Tibial nerve (tissue), 4 donors: Measurements from ENCODE around the gene PXDN. TPM values are rescaled to one million over a fixed set of nuclear protein-coding genes. Genes with fewer than 3 reads are reported as not detected.

ENCODE experiments used
- DNase-seq, 2 donors: peaks; one replicate each; pipeline ENCODE4 v3.0.0-alpha.2; 2019; ENCODE audit warnings: low spot score in 2 of 2
- H3K27ac ChIP-seq, 4 donors: fragments of 200-600 bp; sonication (generic) in 3 of 4; one replicate each; pipeline ENCODE4 v1.5.1; 2017 to 2019; ENCODE audit warnings: mild to moderate bottlenecking in 1 of 4
- H3K27me3 ChIP-seq, 2 donors: fragments of 200-600 bp; sonication (generic) in 1 of 2; one replicate each; pipeline versions ENCODE4 v1.5.1 to v1.6.0; 2017 to 2019
- H3K36me3 ChIP-seq, 3 donors: fragments of 200-600 bp; sonication (generic); one replicate each; pipeline ENCODE4 v1.5.1; 2018 to 2019
- H3K4me1 ChIP-seq, 4 donors: fragments of 200-600 bp; sonication (generic) in 3 of 4; one replicate each; pipeline ENCODE4 v1.5.1; 2017 to 2019
- H3K4me3 ChIP-seq, 4 donors: fragments of 200-600 bp; sonication (generic) in 3 of 4; one replicate each; pipeline ENCODE4 v1.5.1; 2017 to 2019; ENCODE audit warnings: mild to moderate bottlenecking in 1 of 4, moderate library complexity in 1 of 4
- H3K9me3 ChIP-seq, 4 donors: fragments of 200-600 bp; sonication (generic) in 3 of 4; one replicate each; pipeline ENCODE4 v1.5.1; 2017 to 2019
- CTCF ChIP-seq, 5 experiments: fragments of 200-600 bp in 3 of 5; fragments of 450-650 bp in 2 of 5; sonication (generic) in 3 of 5; IDR thresholded peaks; one replicate each; pipeline ENCODE4 v1.5.1; 2016 to 2019; ENCODE audit warnings: antibody characterized with exemption in 5 of 5, mild to moderate bottlenecking in 3 of 5, moderate library complexity in 2 of 5
- EP300 ChIP-seq, 2 donors: sonication (generic); formaldehyde crosslinking; IDR thresholded peaks; one replicate each; pipeline ENCODE4 v1.6.1; 2017; ENCODE audit warnings: antibody characterized with exemption in 2 of 2, mild to moderate bottlenecking in 1 of 2
- POLR2A ChIP-seq, 2 donors: fragments of 450-650 bp; IDR thresholded peaks; one replicate each; pipeline ENCODE4 v1.6.1; 2017; ENCODE audit warnings: antibody characterized with exemption in 2 of 2, mild to moderate bottlenecking in 2 of 2, moderate library complexity in 2 of 2
- WGBS, 2 donors: methylation state at CpG; one replicate each; pipeline ENCODE4 v1.1.5; 2018; 5-methylcytosine and 5-hydroxymethylcytosine counted together
- total RNA-seq, 4 donors: library from RNA; depleted of rRNA; stranded (reverse); fragments of >200 nt; gene quantifications; one replicate each; pipeline ENCODE4 v1.1.0, GENCODE V29; 2016

Gene PXDN
- total RNA-seq, 4 donors from 2014 or later: 40.4 to 72.6 (median 52.4) TPM

GRCh38 chr2:1676091-1676912 is 68.0 kb downstream of the PXDN start:
- 88 to 92% methylated on average over 20 to 25 of the region's 26 CpGs for WGBS, 2 donors
- TF ChIP-seq EP300 (IDR thresholded peaks at IDR 0.05) (no peak), POLR2A (IDR thresholded peaks at IDR 0.05) (no peak), CTCF (IDR thresholded peaks at IDR 0.05) (no peak)
- H3K9me3 ChIP-seq: no peaks in the 10 kb centered on the region
- peaks cover 0 to 7% (median 0%) of the 10 kb centered on the region in 4 donors for H3K4me1 ChIP-seq
- DNase-seq: no peak
- H3K27ac ChIP-seq: peak overlapping the region in 1 of 4 donors; percentile 29
- H3K27me3 ChIP-seq: no peaks in the 10 kb centered on the region
- H3K36me3 ChIP-seq: peaks cover 0 to 100% (median 0%) of the 10 kb centered on the region in 3 donors
- no peak overlapping the region for H3K4me3 ChIP-seq

GRCh38 chr2:1675633-1676032 is 68.7 kb downstream of the PXDN start:
- Histone ChIP-seq H3K27me3 (no peaks in the 10 kb centered on the region), H3K4me1 (peaks cover 0 to 7% (median 0%) of the 10 kb centered on the region in 4 donors), H3K36me3 (peaks cover 0 to 96% (median 0%) of the 10 kb centered on the region in 3 donors), H3K9me3 (no peaks in the 10 kb centered on the region), H3K27ac (peak overlapping the region in 1 of 4 donors; percentile 29), H3K4me3 (no peak overlapping the region)
- 44 to 52% methylated on average over 8 of the region's 8 CpGs for WGBS, 2 donors
- DNase-seq: peak; percentile 38 to 58
- TF ChIP-seq EP300 (IDR thresholded peaks at IDR 0.05) (no peak), CTCF (IDR thresholded peaks at IDR 0.05) (peak in 1 of 5 experiments; percentile 27)

- peaks cover 0 to 7% (median 0%) of the 10 kb centered on the region in 4 donors for H3K4me1 ChIP-seq
- peaks cover 0 to 90% (median 0%) of the 10 kb centered on the region in 3 donors for H3K36me3 ChIP-seq
- H3K4me3 ChIP-seq: no peak overlapping the region
- no peak for DNase-seq
- TF ChIP-seq CTCF (IDR thresholded peaks at IDR 0.05) (no peak), EP300 (IDR thresholded peaks at IDR 0.05) (no peak), POLR2A (IDR thresholded peaks at IDR 0.05) (no peak)
- H3K27me3 ChIP-seq: no peaks in the 10 kb centered on the region
- WGBS, 2 donors: 83 to 95% methylated on average over 18 of the region's 18 CpGs
- H3K27ac ChIP-seq: no peak overlapping the region
- no peaks in the 10 kb centered on the region for H3K9me3 ChIP-seq
Observed at GRCh38 chr2:1674766-1675397, 69.4 kb downstream of the PXDN start.

GRCh38 chr2:1674276-1674675 is 70.0 kb downstream of the PXDN start:
- WGBS, 2 donors: 86 to 89% methylated on average over 9 of the region's 9 CpGs
- H3K9me3 ChIP-seq: no peaks in the 10 kb centered on the region
- no peak for DNase-seq
- H3K27me3 ChIP-seq: no peaks in the 10 kb centered on the region
- H3K4me1 ChIP-seq: peaks cover 0 to 7% (median 0%) of the 10 kb centered on the region in 4 donors
- H3K36me3 ChIP-seq: peaks cover 0 to 87% (median 0%) of the 10 kb centered on the region in 3 donors
- TF ChIP-seq CTCF (IDR thresholded peaks at IDR 0.05) (no peak), EP300 (IDR thresholded peaks at IDR 0.05) (no peak), POLR2A (IDR thresholded peaks at IDR 0.05) (no peak)
- no peak overlapping the region for H3K4me3 ChIP-seq
- H3K27ac ChIP-seq: no peak overlapping the region
